K562 (cell line): ENCODE measurements around the gene PRPSAP2. TPM values are rescaled to one million over a fixed set of nuclear protein-coding genes. Genes with fewer than 3 reads are reported as not detected.

Experiments used
- ATAC-seq: fragments of 200-7000 bp; cut with Tn5 transposase; 3 replicates; pipeline ENCODE4 v1.9.1; 2020; ENCODE audit warnings: moderate library complexity
- BruUV-seq: library from RNA; stranded (reverse); fragments of 400-500 nt; replicated peaks from 2 replicates; lab custom pipeline; 2021; lab: Mats Ljungman, UMichigan
- CTCF ChIA-PET: fragments of 300-600 bp; formaldehyde crosslinking; extraction: SDS; loops from one replicate; lab custom pipeline; 2021; ENCODE audit warnings: low intra/inter-chr PET ratio; lab: Yijun Ruan, JAX
- POLR2A ChIA-PET: fragments of 300-600, 350-650 bp; sonication (Branson Sonifier 250); formaldehyde crosslinking; extraction: SDS; loops from one replicate; lab custom pipeline; 2021; ENCODE audit warnings: antibody characterized with exemption, inconsistent platforms; lab: Yijun Ruan, JAX
- DNase-seq, 4 experiments: peaks; one replicate each; pipeline versions ENCODE4 v3.0.0 to v3.0.0-alpha.2; 2011 to 2018; ENCODE audit warnings: low spot score in 3 of 4, mixed read lengths in 3 of 4; ENCODE audit errors: extremely low read depth in 1 of 4
- FAIRE-seq: peaks from 2 replicates; lab custom pipeline; 2011; peaks lifted over from hg19 to GRCh38; lab: Jason Lieb, UNC
- H2AFZ ChIP-seq: 2 replicates; pipeline ENCODE4 v1.6.0; 2011; ENCODE audit warnings: low read depth, low read length, control low read depth, inconsistent platforms
- H3K27ac ChIP-seq: fragments of 200-600 bp; 3 replicates; pipeline ENCODE4 v1.8.0; 2011; ENCODE audit warnings: low read depth, mild to moderate bottlenecking, control low read depth, inconsistent platforms, low read length, moderate library complexity, mixed read lengths; ENCODE audit errors: extremely low read depth
- H3K27me3 ChIP-seq, 2 experiments: fragments of 300-600 bp in 1 of 2; 2 replicates in 1 of 2; 3 replicates in 1 of 2; pipeline versions ENCODE4 v1.6.0 to v1.8.0; 2011; ENCODE audit warnings: inconsistent platforms in 2 of 2, low read length in 2 of 2, mild to moderate bottlenecking in 1 of 2, mixed read lengths in 1 of 2, moderate library complexity in 1 of 2; ENCODE audit not compliant: control insufficient read depth in 2 of 2, insufficient read depth in 2 of 2
- H3K36me3 ChIP-seq: fragments of 300-600 bp; 3 replicates; pipeline ENCODE4 v1.8.0; 2011; ENCODE audit warnings: mild to moderate bottlenecking, low read length, inconsistent platforms; ENCODE audit not compliant: control insufficient read depth, insufficient read depth
- H3K4me1 ChIP-seq, 2 experiments: fragments of 200-600 bp in 1 of 2; replicated peaks in 1 of 2; 2 replicates in 1 of 2; 3 replicates in 1 of 2; pipeline versions ENCODE4 v1.5.1 to v1.8.0; 2011; ENCODE audit warnings: inconsistent platforms in 2 of 2, low read length in 2 of 2, mild to moderate bottlenecking in 1 of 2, mixed read lengths in 1 of 2, moderate library complexity in 1 of 2; ENCODE audit not compliant: control insufficient read depth in 2 of 2, insufficient read depth in 2 of 2
- H3K4me2 ChIP-seq: 2 replicates; pipeline ENCODE4 v1.6.1; 2011; ENCODE audit warnings: low read length, control low read depth, inconsistent platforms, mixed read lengths; ENCODE audit not compliant: insufficient read depth
- H3K4me3 ChIP-seq: fragments of 200-600 bp; sonication (generic), shearing (Covaris generic); 2 replicates; pipeline ENCODE4 v1.5.1; 2016; ENCODE audit warnings: control low read depth, inconsistent platforms
- H3K79me2 ChIP-seq: fragments of 200-600 bp; 3 replicates; pipeline ENCODE4 v1.8.0; 2011; ENCODE audit warnings: low read length, inconsistent platforms; ENCODE audit not compliant: control insufficient read depth, insufficient read depth
- H3K9ac ChIP-seq, 2 experiments: 2 replicates each; pipeline versions ENCODE4 v1.6.0 to v1.6.1; 2011; ENCODE audit warnings: low read depth in 2 of 2, low read length in 2 of 2, control low read depth in 1 of 2, inconsistent platforms in 1 of 2, mild to moderate bottlenecking in 1 of 2, mixed read lengths in 1 of 2; ENCODE audit not compliant: insufficient read depth in 1 of 2
- H3K9me1 ChIP-seq: one replicate; pipeline ENCODE4 v1.6.0; 2011; ENCODE audit warnings: inconsistent platforms, mild to moderate bottlenecking, low read length, moderate library complexity; ENCODE audit not compliant: control insufficient read depth, insufficient read depth
- H3K9me3 ChIP-seq: replicated peaks from 2 replicates; pipeline ENCODE4 v1.5.1; 2011; ENCODE audit warnings: low read depth, low read length, inconsistent platforms; ENCODE audit not compliant: control insufficient read depth, insufficient read depth
- H4K20me1 ChIP-seq: replicated peaks from 2 replicates; pipeline ENCODE4 v1.6.1; 2011; ENCODE audit warnings: low read length, inconsistent platforms, mixed read lengths; ENCODE audit not compliant: control insufficient read depth, insufficient read depth
- BACH1 ChIP-seq: fragments of 200-800 bp; sonication (Bioruptor generic); IDR thresholded peaks from 2 replicates; pipeline ENCODE4 v1.6.1; 2016; ENCODE audit warnings: missing genetic modification characterization, missing compliant biosample characterization
- ETV6 ChIP-seq, 3 experiments: fragments of 150-350 bp in 1 of 3; sonication (generic) in 1 of 3; formaldehyde crosslinking in 1 of 3; IDR thresholded peaks; 2 replicates each; pipeline versions ENCODE4 v1.6.1 to v1.8.0; 2014 to 2022; ENCODE audit warnings: borderline replicate concordance in 2 of 3, low read depth in 2 of 3, antibody characterized with exemption in 1 of 3, low read length in 1 of 3, mild to moderate bottlenecking in 1 of 3, missing genetic modification reagents in 1 of 3
- GTF2E2 ChIP-seq: fragments of 200-800 bp; sonication (Bioruptor generic); IDR thresholded peaks from 2 replicates; pipeline ENCODE4 v1.6.1; 2016; ENCODE audit warnings: missing genetic modification characterization, missing compliant biosample characterization
- MYNN ChIP-seq, 2 experiments: sonication (generic); formaldehyde crosslinking in 1 of 2; IDR thresholded peaks; 2 replicates each; pipeline versions ENCODE4 v1.5.0 to v1.6.1; 2016 to 2020; ENCODE audit warnings: antibody characterized with exemption in 1 of 2, missing genetic modification reagents in 1 of 2
- ZFP30 ChIP-seq: fragments of 250-450 bp; sonication (Bioruptor Pico); IDR thresholded peaks from 2 replicates; pipeline ENCODE4 v1.8.0; 2022; ENCODE audit warnings: moderate library complexity, mild to moderate bottlenecking, inconsistent platforms, borderline replicate concordance
- ZNF217 ChIP-seq: sonication (generic); formaldehyde crosslinking; IDR thresholded peaks from 2 replicates; pipeline ENCODE4 v1.8.0; 2022; ENCODE audit warnings: mild to moderate bottlenecking, missing genetic modification reagents
- whole genome bisulfite sequencing: fragments of 100-300 bp; shearing (Covaris generic); methylation state at CpG from one replicate; pipeline ENCODE4 v1.1.6; 2016; ENCODE audit warnings: low coverage, mixed read lengths; ENCODE audit not compliant: insufficient coverage; ENCODE audit errors: missing lambda C conversion rate; 5-methylcytosine and 5-hydroxymethylcytosine counted together
- in situ Hi-C: fragments of 300-500 bp; cut with MboI; formaldehyde crosslinking; loops from 4 replicates; pipeline ENCODE4 v1.15.0; 2018; ENCODE audit warnings: inconsistent platforms, mixed read lengths
- intact Hi-C: fragments of 100-400 bp; cut with micrococcal nuclease; formaldehyde crosslinking; loops from 2 replicates; pipeline ENCODE4 v1.14.2; 2022
- polyA plus RNA-seq, 8 experiments: library from polyadenylated mRNA; depleted of rRNA in 4 of 8; stranded (reverse) in 5 of 8; unstranded in 3 of 8; fragments of >200 nt; fragmentation: Nextera tagmentation in 2 of 8; fragmentation: Illumina TruSeq in 1 of 8; extraction: Ambion mirVana in 2 of 8; extraction: Trizol in 1 of 8; gene quantifications; 2 replicates each; pipeline versions ENCODE4 v1.2.1 to v1.2.3, GENCODE V29; 2011 to 2014; ENCODE audit warnings: inconsistent platforms in 1 of 8, missing spikeins in 1 of 8
- total RNA-seq, 7 experiments: library from RNA; depleted of rRNA in 6 of 7; stranded (reverse); fragments of >200 nt in 6 of 7; fragmentation: Illumina TruSeq in 2 of 7; extraction: Trizol in 2 of 7; gene quantifications; 2 replicates each; pipeline versions ENCODE4 v1.2.1 to v1.2.3, GENCODE V29; 2011 to 2021; ENCODE audit warnings: low replicate concordance in 1 of 7
- TF ChIP-seq, protein P1 (sequence below), 3 experiments: fragments of 200-800 bp in 1 of 3; fragments of 250-450 bp in 1 of 3; fragments of 450-650 bp in 1 of 3; sonication (Bioruptor Pico) in 1 of 3; sonication (Bioruptor generic) in 1 of 3; formaldehyde crosslinking in 1 of 3; IDR thresholded peaks; 2 replicates each; pipeline versions ENCODE4 v1.6.1 to v1.8.0; 2016 to 2022; ENCODE audit warnings: mild to moderate bottlenecking in 2 of 3, missing genetic modification characterization in 2 of 3, missing compliant biosample characterization in 1 of 3, moderate library complexity in 1 of 3
- TF ChIP-seq, protein P2 (sequence below): sonication (generic); formaldehyde crosslinking; IDR thresholded peaks from 2 replicates; pipeline ENCODE4 v1.8.1; 2023; ENCODE audit warnings: missing genetic modification reagents, mild to moderate bottlenecking, borderline replicate concordance

The PRPSAP2 gene
- total and polyA plus RNA-seq, 9 of the 15 experiments (the other 6 are each of a cell fraction or from before 2014, with no cell fraction given) = 15.5 to 56.7 (median 35.7) TPM

DNA sequence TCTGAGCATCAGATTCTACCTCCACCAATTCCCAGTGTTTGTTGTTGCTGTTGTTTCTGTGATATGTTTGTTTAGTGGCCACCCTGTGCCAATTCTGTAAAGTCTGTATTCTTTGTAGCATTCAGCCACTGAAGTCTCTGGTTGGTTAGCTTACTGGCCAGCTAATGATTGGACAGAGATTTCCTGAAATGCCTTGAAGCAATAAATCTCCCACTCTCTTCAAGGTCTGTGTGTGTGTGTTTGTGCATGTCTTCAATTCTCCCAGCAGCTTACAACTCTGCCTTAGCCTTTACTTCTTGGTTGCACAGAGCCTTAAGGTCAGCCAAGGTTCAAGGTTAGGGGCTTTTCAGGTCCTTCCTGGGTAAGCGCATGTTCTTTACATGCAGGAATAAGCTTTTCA is 38.2 kb downstream of the PRPSAP2 start:
- ATAC-seq (no peak), FAIRE-seq (no peak), DNase-seq (no peak)
- no peak overlapping the region for H2AFZ ChIP-seq
- H3K27me3 ChIP-seq = no peaks in the 10 kb centered on the region
- H4K20me1 ChIP-seq = no peaks in the 10 kb centered on the region
- no peak overlapping the region for H3K4me3 ChIP-seq
- ChIA-PET POLR2A (no interaction called here), CTCF (no interaction called here)
- H3K27ac ChIP-seq = no peak overlapping the region
- H3K4me1 ChIP-seq = no peaks in the 10 kb centered on the region
- H3K4me2 ChIP-seq = no peak overlapping the region
- H3K79me2 ChIP-seq = no peaks in the 10 kb centered on the region; the same call in 2 of the 3 replicates
- no TSS peak for BruUV-seq
- H3K9me3 ChIP-seq = no peaks in the 10 kb centered on the region
- H3K9ac ChIP-seq = no peak overlapping the region
- H3K36me3 ChIP-seq = peaks cover 13% of the 10 kb centered on the region; the same call in 1 of the 3 replicates
- in situ Hi-C loops (no loop called here), intact Hi-C loops (no loop called here)
- H3K9me1 ChIP-seq = no peaks in the 10 kb centered on the region
- WGBS = 100% methylated on average over 1 of the region's 1 CpG
- TF ChIP-seq, protein P1, sequence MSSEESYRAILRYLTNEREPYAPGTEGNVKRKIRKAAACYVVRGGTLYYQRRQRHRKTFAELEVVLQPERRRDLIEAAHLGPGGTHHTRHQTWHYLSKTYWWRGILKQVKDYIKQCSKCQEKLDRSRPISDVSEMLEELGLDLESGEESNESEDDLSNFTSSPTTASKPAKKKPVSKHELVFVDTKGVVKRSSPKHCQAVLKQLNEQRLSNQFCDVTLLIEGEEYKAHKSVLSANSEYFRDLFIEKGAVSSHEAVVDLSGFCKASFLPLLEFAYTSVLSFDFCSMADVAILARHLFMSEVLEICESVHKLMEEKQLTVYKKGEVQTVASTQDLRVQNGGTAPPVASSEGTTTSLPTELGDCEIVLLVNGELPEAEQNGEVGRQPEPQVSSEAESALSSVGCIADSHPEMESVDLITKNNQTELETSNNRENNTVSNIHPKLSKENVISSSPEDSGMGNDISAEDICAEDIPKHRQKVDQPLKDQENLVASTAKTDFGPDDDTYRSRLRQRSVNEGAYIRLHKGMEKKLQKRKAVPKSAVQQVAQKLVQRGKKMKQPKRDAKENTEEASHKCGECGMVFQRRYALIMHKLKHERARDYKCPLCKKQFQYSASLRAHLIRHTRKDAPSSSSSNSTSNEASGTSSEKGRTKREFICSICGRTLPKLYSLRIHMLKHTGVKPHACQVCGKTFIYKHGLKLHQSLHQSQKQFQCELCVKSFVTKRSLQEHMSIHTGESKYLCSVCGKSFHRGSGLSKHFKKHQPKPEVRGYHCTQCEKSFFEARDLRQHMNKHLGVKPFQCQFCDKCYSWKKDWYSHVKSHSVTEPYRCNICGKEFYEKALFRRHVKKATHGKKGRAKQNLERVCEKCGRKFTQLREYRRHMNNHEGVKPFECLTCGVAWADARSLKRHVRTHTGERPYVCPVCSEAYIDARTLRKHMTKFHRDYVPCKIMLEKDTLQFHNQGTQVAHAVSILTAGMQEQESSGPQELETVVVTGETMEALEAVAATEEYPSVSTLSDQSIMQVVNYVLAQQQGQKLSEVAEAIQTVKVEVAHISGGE (CRISPR knock-in tag; IDR thresholded peaks at IDR 0.05) = no peak
- TF ChIP-seq GTF2E2 (tag) = no peak
- no peak for TF ChIP-seq ZNF217
- no peak for TF ChIP-seq ZFP30 (CRISPR knock-in tag)
- TF ChIP-seq BACH1 = no peak
- no peak for TF ChIP-seq ETV6 (IDR thresholded peaks at IDR 0.05; ENCODE audit: borderline replicate concordance in 1 of 2, low read depth in 2 of 2, low read length in 1 of 2)
- TF ChIP-seq ETV6 (CRISPR knock-in tag; IDR thresholded peaks at IDR 0.05; ENCODE audit: borderline replicate concordance) = no peak
- TF ChIP-seq, protein P2, sequence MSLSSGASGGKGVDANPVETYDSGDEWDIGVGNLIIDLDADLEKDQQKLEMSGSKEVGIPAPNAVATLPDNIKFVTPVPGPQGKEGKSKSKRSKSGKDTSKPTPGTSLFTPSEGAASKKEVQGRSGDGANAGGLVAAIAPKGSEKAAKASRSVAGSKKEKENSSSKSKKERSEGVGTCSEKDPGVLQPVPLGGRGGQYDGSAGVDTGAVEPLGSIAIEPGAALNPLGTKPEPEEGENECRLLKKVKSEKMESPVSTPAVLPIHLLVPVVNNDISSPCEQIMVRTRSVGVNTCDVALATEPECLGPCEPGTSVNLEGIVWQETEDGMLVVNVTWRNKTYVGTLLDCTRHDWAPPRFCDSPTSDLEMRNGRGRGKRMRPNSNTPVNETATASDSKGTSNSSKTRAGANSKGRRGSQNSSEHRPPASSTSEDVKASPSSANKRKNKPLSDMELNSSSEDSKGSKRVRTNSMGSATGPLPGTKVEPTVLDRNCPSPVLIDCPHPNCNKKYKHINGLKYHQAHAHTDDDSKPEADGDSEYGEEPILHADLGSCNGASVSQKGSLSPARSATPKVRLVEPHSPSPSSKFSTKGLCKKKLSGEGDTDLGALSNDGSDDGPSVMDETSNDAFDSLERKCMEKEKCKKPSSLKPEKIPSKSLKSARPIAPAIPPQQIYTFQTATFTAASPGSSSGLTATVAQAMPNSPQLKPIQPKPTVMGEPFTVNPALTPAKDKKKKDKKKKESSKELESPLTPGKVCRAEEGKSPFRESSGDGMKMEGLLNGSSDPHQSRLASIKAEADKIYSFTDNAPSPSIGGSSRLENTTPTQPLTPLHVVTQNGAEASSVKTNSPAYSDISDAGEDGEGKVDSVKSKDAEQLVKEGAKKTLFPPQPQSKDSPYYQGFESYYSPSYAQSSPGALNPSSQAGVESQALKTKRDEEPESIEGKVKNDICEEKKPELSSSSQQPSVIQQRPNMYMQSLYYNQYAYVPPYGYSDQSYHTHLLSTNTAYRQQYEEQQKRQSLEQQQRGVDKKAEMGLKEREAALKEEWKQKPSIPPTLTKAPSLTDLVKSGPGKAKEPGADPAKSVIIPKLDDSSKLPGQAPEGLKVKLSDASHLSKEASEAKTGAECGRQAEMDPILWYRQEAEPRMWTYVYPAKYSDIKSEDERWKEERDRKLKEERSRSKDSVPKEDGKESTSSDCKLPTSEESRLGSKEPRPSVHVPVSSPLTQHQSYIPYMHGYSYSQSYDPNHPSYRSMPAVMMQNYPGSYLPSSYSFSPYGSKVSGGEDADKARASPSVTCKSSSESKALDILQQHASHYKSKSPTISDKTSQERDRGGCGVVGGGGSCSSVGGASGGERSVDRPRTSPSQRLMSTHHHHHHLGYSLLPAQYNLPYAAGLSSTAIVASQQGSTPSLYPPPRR (CRISPR knock-in tag) = no peak
- TF ChIP-seq MYNN (IDR thresholded peaks at IDR 0.05) = no peak
- TF ChIP-seq MYNN (CRISPR knock-in tag; IDR thresholded peaks at IDR 0.05) = no peak
